KBM-7 (cell line): ENCODE results near the gene COA7.
A peak's percentile ranks its signal among the peaks of the same experiment; 100 is the strongest.
"Not testable (repeated sequence)": the region's sequence is repeated elsewhere in the genome, so short reads cannot be mapped to it uniquely, and the experiment has no call there.

Source experiments
- DNase-seq: peaks from one replicate; pipeline ENCODE4 v3.0.0-alpha.2; 2015
- in situ Hi-C: fragments of 300-500 bp; cut with MboI; formaldehyde crosslinking; loops from 2 replicates; pipeline ENCODE4 v1.14.3; 2020; ENCODE audit warnings: low sequenced_read_pairs, low pct_unique_long_range_greater_than_20kb, mixed read lengths

The COA7 gene

DNA sequence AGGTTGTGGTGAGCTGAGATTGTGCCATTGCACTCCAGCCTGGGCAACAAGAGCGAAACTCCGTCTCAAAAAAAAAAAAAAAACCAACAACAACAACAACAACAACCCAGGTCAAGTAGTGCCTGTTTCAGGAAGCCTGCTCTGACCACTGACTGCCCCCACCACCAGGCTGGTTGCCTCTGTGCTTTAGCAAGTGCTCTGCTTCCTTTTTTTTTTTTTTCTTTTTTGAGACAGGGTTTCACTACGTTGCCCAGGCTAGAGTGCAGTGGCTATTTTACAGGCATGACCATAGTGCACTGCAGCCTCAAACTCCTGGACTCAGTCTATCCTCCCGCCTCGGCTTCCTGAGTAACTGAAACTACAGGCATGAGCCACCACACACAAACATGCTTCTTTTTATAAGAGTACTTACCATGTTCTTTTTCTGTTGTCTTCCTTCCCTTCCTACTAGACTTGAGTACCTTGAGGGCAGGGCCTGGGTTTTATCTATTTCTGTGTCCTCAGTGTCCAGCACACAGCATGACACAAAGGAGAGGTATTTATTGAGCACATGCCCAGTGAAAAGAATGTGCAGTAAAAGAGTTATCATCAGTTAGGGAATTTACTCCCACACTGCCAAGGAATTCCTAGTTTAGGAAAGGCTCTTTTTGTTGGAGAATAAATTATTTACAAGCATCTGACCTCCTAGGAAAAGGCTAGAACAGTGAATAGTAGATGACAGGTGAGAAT lies 9.9 kb upstream of the COA7 start:
- in situ Hi-C loops, result loop anchor here (25.0 kb wide), 1 partner anchor 479 kb away; the partner anchor contains the start of gene CPT2
- DNase-seq, result no peak

- peak; percentile 43 for DNase-seq
- in situ Hi-C loops, result loop anchor here (25.0 kb wide), 1 partner anchor 480 kb away; the partner anchor contains the start of gene CPT2
These were observed 9.1 kb upstream of the COA7 start for GRCh38 chr1:52706941-52707926.

- in situ Hi-C loops, result loop anchor here (25.0 kb wide), 1 partner anchor 481 kb away; the partner anchor contains the start of gene CPT2
- DNase-seq, result peak; percentile 61
These were observed 8.1 kb upstream of the COA7 start for GRCh38 chr1:52706136-52706670.

DNA sequence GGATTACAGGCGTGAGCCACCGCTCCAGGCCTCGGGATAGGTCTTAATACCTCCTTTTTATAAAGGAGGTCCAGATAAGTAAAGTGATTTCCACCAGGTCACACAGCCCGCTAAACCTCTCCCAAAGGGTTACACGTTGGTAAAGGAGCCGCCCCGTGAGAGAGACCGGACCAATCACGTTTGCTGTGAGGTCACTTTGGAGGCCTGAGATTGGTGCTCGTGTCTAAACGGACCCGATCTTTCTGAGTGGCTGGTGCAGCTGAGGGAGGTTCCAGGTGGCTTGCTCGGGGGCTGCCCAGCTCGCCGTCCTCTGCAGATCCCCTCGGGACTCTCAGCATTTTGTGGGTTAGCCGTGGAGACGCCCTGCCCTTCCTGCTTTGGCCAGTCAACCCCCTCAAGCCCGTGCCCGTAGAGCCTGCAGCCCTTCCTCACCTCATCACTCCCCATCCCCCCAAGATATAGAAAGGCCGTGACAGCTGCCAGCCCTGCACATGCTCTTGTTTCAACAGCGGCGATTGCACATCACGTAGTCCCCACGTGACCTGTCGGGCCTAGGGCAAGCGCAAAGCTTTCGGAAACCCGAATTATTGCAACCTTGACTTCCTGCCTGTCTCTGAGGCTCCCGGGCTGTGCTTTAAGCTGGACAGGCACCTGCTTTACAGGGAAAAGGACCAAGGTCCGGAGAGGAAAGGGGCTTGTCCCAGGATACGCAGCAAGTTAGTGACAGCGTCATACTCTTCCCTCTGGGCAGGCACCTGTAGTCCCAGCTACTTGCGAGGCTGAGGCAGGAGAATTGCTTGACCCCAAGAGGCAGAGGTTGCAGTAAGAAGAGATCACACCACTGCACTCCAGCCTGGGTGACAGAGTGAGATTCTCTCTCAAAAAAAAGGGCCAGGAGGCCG lies 5.0 kb upstream of the COA7 start:
- no peak for DNase-seq
- in situ Hi-C loops, result loop anchor here (25.0 kb wide), 1 partner anchor 484 kb away; the partner anchor contains the start of gene CPT2

GRCh38 chr1:52695627-52696026 lies 2.5 kb downstream of the COA7 start:
- no peak for DNase-seq
- in situ Hi-C loops, result loop anchor here (25.0 kb wide), 1 partner anchor 283 kb away; the partner anchor contains the start of genes ORC1 and PRPF38A

DNA sequence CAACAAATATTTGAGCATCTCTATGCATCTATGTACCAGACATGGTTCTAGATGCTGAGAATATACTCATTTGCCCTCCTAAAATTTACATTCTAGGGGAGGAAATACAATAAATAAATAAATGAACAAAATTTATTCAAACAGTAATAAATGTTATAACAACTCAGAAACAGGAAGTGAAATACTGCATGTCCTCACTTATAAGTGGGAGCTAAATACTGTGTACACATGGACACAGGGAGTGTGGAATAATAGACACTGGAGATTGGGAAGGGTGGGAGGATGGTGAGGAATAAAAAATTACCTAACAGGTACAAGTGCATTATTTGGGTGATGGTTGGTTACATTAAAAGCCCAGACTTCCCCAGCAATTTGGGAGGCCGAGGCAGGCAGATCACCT lies 4.3 kb downstream of the COA7 start:
- no peak for DNase-seq
- in situ Hi-C loops, result loop anchor here (25.0 kb wide), 1 partner anchor 282 kb away; the partner anchor contains the start of genes ORC1 and PRPF38A

GRCh38 chr1:52693351-52693750 lies 4.8 kb downstream of the COA7 start:
- in situ Hi-C loops, result loop anchor here (25.0 kb wide), 1 partner anchor 281 kb away; the partner anchor contains the start of genes ORC1 and PRPF38A

DNA sequence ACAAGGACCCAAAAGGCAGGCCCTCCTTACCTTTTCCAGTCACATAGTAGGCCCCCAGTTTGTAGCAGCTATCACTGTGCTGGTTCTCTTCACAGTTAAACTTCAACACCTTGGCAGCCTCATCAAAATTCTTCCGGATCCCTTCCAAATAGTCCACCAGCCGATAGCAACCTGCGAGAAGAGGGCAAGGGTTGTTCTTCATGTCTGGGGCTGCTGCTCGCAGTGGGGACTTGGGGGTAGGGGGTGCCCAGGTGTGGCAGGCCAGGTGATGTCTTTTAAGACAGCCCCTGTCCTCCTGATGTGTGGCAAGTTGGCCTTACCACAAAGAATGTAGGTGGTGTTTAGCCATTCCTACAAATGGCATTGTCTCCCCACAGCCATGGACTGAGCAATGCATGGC lies 5.5 kb downstream of the COA7 start:
- DNase-seq, result no peak
- in situ Hi-C loops, result loop anchor here (25.0 kb wide), 1 partner anchor 280 kb away; the partner anchor contains the start of genes ORC1 and PRPF38A

More at GRCh38 chr1:52693351-52693750, 4.8 kb downstream of the COA7 start:
- DNase-seq, result not testable (repeated sequence)

GRCh38 chr1:52691821-52692220 lies 6.3 kb downstream of the COA7 start:
- in situ Hi-C loops, result loop anchor here (25.0 kb wide), 1 partner anchor 280 kb away; the partner anchor contains the start of genes ORC1 and PRPF38A

DNA sequence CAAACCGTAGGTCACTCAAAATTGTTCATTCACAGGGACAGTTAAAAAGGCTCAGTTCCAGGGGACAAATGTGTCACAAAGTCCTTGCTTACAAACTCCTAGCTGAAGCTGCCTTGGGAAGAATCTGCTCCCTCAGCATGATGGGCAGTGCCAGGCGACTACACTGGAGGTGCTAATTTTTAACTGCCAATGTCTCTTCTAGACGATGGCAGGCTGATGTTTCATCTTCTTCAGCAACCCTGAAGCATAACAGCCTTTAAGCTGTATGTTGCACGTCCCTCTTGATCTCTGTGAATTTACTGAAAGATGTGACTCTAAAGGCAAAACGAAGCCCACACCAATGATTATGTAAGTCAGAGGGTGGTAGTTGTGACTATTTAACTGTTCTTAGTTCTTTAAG lies 11.3 kb downstream of the COA7 start:
- in situ Hi-C loops, result loop anchor here (25.0 kb wide), 1 partner anchor 275 kb away; the partner anchor contains the start of genes ORC1 and PRPF38A
- no peak for DNase-seq

More at GRCh38 chr1:52691821-52692220, 6.3 kb downstream of the COA7 start:
- DNase-seq, result no peak

GRCh38 chr1:52686261-52686751 lies 11.8 kb downstream of the COA7 start:
- DNase-seq, result peak; percentile 86
- in situ Hi-C loops, result loop anchor here (25.0 kb wide), 1 partner anchor 274 kb away; the partner anchor contains the start of genes ORC1 and PRPF38A

DNA sequence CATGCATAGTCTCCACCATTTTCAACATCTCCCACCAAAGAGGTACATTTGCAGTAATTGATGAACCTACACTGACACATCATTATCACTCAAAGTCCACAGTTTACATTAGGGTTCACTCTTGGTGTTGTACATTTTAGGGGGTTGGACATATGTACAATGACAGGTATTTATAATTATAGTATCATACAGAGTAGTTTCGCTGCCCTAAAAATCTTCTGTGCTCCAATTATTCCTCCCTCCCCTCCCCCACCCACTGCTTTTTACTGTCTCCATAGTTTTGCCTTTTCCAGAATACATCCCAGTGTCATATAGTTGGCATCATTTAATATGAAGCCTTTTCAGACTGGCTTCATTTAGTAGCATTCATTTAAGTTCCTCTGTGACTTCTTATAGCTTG lies 13.6 kb downstream of the COA7 start:
- no peak for DNase-seq
- in situ Hi-C loops, result loop anchor here (25.0 kb wide), 1 partner anchor 272 kb away; the partner anchor contains the start of genes ORC1 and PRPF38A

- no peak for DNase-seq
- in situ Hi-C loops, result loop anchor here (25.0 kb wide), 1 partner anchor 271 kb away; the partner anchor contains the start of genes ORC1 and PRPF38A
These were observed 14.7 kb downstream of the COA7 start for GRCh38 chr1:52683367-52683940.

DNA sequence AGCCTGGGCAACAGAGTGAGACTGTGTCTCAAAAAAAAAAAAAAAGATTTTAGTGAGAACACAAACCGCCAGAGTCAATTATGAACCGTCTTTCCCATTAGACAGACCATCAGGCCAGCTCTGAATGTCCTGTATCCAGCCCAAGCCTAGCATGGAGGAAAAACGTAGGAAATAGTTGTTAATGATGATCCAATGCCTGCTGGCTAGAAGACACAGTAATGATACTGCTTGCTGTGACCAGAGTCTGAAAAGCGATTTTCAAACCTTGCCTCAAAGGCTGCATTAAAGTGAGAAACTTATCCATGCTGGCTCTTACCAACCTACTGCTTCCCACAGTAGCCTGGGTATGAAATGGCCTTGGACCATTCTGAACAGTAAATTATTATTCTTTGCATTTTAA lies 17.0 kb downstream of the COA7 start:
- no peak for DNase-seq
- in situ Hi-C loops, result loop anchor here (25.0 kb wide), 1 partner anchor 269 kb away; the partner anchor contains the start of genes ORC1 and PRPF38A

DNA sequence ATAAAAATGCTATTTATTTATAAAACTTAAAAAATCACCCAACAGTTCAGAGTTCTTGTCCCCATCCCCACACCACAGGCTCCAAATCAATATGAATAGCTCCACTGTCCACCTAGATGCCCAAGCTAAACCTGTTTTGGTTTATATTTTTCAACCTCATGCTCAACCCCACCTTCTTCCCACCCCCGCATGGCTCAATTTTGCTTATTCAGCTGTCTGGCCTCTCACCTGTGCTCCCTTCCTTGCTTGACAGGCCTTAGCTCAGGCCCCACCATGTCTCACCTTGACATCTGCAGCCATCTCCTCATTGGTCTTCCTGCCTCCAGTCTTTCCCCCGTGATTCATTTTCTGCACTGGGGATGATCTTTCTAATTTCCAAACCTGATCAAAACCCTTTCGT lies 17.8 kb downstream of the COA7 start:
- DNase-seq, result no peak
- in situ Hi-C loops, result loop anchor here (25.0 kb wide), 1 partner anchor 268 kb away; the partner anchor contains the start of genes ORC1 and PRPF38A

DNA sequence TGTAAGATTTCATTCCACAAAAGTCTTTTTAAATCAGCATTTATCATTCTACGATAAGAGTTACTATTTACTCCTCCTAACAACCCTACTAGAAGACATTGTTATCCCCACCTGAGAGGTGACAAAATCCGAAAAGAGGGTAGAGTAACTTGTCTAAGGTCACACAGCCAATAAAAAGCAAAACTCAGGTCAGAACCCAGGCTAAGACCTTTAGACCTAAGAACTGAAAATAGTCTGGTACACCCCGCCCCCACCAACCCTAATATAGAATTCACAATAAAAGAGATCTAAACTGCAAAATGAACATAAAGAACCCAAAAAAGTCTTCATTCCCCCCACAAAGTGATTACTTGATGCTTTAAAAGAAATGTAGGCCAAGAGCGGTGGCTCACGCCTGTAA lies 18.6 kb downstream of the COA7 start:
- in situ Hi-C loops, result loop anchor here (25.0 kb wide), 1 partner anchor 267 kb away; the partner anchor contains the start of genes ORC1 and PRPF38A
- no peak for DNase-seq

DNA sequence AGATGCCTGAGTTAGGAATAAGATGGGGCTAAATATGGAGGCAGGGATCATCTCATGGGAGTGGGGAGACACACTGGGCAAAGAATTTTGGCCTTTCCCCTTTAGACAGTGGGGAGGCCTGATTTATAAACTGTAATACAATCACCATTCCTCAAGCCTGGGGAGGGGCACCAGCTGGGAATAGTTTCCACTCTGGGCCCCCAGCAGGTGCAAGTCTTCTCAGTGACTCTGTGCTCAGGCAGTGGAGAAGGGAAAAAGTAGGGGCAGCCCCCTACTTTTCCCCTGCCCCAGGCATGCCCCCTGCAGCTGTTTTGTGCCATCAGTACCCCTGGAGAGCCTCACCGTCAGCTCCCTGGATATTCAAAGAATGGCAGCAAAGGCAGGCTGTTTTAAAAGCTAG lies 19.1 kb downstream of the COA7 start:
- in situ Hi-C loops, result loop anchor here (25.0 kb wide), 1 partner anchor 267 kb away; the partner anchor contains the start of genes ORC1 and PRPF38A
- DNase-seq, result no peak
